DMS79 treated with DMSO at 0.1 percent for 48 hours (cell line): ENCODE measurements around the gene EEIG1.

Experiments used
- DNase-seq: peaks from one replicate; lab custom pipeline; 2025; lab: John Stamatoyannopoulos, UW

EEIG1 gene

DNA sequence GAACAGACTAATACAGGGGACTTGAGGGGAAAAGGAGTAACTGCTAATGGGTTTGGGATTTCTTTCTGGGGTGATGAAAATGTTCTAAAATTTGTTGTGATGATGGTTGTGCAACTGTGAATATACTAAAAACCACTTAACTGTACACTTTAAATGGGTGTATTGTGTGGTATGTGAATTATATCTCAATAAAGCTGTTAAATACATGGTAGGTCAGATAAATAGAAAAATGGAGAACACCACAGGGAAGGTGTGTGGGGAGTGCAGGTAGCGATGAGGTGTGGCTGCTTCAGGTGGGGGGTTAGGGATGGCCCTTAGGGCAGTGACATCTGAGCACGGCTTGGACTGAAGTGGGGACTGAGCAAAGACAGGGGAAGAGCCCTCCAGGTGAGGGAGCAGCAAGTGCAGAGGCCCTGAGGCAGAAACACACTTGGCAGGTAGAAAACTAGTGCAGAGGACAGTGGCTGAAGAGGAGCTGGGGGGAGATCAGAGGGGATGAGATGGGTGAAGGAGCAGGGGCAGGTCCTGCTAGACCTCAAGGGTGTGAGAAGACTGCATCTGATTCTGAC lies 20.9 kb downstream of the EEIG1 start:
- DNase-seq: no peak

DNA sequence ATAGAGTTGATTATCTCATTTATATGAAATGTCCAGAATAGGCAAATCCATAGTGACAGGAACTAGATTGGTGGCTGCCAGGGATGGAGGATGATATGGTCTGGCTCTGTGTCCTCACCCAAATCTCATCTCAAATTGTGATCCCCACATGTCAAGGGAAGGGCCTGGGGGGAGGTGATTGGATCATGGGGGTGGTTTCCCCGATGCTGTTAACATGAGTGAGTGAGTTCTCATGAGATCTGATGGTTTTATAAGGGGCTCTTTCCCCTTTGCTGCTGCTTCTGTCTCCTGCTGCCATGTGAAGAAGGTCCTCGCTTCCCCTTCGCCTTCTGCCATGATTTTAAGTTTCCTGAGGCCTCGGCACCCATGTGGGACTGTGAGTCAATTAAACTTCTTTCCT lies 21.4 kb downstream of the EEIG1 start:
- no peak for DNase-seq

DNA sequence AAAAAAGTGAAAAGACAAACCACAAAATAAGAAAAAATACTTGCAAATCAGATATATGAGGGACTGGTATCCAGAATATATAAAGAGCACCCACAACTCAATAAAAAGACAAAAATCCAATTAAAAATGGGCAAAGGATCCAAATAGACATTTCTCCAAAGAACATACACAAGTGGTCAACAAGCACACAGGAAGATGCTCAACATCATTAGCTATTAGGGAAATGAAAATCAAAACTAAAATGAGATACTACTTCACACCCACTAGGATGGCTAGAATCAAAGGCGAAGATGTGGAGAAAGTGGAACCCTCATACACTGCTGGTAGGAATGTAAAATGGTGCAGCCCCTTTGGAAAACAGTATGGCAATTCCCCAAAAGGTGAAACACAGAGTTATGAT lies 22.1 kb downstream of the EEIG1 start:
- no peak for DNase-seq

DNA sequence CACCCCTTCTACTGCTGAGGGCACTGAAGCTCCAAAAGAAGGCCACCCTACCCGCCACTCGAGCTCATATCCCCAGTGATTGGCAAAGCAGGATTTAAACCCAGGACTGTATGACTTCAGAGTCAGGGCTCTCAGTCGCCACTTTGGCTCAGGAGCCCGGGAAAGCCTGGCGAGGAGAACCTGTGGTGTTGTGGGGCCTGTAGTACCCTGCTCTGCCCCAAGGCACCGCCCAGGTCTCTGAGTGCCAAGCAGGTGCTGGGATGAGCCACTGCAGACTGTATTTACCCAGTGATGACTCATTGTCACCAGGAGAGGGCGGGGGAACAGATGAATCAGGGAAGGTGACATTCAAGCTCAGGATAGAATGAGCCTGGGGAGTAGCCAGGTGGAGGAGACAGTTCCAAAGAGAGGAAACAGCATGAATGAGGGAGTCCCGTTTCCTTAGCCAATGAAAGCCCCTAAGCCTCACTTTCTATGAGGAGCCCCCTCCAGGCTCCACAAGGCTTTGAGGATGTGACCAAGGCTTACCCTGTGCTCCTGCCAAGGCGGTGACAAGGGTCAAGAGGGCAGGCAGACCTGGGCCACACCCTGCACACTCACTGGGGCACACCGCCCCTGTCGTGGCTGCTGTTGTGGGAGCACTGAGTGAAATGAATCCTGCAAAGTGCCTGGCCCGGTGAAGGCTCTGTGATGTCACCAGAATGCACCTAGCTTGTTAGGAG lies 25.3 kb downstream of the EEIG1 start:
- peak; percentile 96 for DNase-seq

DNA sequence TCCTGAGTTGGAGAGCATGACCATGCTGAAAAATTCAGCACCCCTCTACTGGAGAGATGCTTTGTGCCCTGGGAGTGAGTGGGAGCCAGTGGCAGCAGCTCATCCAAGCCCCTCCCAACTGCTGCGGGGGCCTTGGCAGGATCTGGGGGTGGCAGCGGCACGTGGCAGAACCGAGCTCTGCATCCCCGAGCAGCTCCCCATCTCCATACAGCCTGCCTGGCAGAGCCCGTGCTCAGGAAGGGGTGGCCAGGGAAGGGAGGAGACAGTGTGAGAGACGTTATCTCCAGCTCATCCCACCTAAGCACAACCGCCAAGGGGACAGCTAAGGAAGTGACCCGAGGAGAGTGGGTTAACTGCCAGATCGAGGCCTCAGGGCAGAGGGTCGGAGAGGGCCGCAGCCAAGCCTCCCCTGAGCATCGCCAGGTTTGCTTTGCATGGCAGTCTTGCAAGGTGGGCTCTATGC lies 25.9 kb downstream of the EEIG1 start:
- no peak for DNase-seq

DNA sequence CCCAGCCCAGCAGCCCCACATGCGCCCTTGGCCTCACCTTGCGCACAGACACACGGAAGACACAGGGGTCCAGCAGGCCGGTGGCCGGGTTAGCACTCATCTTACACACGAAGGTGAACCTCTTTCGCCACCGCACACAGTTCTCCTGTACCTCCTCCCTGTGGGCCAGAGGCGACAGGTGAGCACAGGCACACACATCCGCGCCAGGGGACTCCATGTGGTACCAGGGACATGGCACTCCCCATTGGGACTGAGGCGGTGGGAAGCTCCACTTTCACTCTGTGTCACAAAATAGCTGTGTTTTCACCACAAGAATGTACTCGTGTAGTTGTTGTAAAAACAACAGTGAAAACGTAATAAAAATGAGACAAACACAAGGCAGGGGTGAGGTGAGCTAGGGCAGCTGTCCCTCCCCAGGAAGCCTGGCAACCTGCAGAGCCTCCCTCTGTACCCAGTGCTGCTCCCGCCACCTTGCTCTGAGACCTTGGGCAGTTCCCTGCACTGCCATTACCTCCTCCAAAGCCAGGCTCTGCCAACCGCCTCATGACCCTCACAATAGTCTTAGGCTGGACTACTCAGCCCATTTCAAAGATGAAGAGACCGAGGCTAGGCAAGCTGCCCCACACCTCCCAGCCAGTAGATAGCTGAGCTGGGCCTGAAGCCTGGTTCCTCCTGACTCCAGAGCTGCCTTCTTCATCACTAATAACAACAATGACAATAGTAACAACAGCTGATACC lies 26.9 kb downstream of the EEIG1 start:
- DNase-seq: no peak

DNA sequence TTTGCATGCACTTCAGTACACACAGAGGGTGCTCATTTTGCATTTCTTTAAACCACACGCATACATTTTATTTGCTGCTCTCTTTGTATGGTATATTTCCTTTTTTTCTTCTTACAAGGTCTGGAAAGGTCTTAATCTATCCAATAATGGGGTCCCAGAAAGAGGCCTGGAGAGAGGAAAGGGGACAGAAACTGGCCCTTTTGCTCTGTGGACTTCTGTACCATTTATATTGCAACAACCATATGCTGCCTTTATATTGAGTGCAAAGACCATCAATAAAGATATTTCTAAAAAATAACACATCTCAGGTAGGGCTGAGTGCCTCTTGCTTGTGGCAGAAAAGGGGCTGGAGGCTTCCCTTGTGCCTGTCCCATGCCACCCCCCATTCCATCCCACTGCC lies 27.6 kb downstream of the EEIG1 start:
- no peak for DNase-seq

DNA sequence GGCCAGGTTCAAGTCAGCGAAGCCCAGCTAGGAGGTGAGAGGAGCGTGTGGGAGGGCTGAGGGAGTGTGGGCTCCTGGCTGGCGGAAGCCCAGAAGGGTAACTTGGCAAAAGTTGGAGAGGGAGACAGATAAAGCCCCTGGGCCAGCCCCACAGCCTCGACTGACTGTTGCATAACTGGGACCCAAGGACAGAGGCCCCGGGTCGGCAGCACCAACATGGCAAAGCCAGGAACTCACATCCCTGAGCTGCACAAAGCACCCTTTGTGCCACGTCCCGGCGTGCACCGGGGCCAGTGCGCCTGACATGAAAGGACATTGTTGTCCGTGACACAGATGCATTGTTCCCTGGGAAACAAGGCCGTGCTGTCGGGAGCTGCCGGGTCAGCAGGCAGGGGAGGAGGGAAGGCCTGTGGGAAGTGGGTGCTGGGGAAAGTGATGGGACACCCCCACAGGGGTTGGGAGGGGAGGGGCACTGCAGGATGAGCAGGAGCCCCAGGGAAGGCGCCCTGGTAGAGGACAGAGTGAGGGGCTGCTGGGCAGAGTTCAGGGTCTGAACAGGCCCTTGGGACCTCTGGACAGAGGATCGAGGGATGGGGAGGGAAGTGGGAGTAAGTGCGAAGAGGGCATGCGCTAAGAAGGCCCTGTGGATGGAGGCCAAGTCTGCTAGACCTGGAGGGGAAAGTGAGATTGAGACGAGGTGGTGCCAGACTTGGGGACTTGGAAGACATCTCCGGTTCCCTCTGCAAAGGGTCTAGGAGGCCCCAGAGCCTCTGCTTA lies 30.1 kb downstream of the EEIG1 start:
- DNase-seq: no peak

DNA sequence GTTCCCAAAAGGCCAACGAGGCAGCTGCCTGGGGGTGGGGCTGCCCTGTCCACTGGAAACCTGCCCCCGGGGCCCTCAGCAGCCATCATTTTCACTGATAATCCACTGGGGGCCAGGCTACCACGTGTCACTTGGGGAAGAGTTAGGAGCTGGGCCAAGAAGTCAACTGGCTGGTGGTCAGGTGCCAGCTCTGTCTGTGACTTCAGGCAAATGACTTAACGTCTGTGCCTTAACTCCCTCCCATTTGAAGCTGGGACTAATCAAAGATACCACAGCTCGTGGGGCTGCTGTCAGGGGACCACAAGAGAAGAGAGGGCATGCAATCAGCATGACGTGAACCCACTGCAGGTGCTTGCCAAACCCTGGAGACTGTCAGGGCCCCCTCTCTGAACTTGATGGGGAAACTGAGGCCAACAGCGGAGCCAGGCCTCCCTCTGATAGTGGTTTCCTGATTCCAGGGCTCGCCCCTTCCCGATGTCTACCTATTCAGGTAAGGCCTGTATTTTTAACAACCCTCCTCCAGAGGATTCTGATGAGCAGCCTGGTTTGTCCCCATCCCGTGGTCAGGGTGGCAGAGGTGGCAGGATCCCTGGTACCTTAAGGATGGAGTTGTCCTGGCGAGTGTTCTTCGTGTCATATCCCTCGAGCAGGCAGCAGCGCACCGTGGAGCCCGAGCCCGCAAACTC lies 30.8 kb downstream of the EEIG1 start:
- no peak for DNase-seq

DNA sequence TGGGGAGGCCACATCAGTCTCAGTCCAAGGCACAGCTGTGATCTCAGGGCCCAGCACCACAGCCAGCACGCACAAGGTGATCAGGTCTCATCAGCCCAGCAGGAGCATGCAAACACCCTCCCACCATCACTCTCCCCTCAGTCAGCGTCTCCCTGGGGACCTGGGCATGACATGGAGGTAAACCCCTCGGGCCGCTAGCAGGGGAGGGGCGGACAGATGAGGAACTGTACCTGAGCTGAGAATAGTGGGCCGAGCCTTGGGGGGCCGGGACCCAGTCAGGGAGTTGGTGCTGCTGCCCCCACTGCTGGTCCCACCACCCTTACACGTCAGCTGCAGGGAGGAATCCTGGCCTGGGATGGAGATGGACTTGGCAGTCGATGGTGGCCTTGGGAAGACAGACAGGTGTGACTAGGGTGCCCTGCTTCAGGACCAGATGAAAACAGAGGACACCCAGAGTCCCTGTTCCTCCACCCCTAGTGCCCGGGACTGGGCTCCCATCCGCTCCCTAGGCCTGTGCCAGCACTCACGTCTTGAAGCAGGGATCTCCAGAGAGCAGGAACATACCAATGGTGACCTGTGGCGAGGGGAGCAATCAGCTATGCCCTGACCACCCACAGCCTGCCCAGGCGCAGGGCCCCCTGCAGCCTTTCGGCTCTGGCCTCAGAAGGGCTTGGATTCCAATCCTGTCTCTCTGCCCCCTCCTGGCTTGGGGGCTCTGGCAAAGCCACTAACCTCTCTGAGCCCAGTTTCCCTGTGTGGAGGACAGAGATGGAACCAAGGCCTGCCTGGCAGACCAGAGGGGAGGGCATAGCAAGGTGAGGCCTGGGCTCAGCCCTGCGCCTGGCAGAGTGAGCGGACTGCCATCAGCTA lies 32.7 kb downstream of the EEIG1 start:
- DNase-seq: no peak

DNA sequence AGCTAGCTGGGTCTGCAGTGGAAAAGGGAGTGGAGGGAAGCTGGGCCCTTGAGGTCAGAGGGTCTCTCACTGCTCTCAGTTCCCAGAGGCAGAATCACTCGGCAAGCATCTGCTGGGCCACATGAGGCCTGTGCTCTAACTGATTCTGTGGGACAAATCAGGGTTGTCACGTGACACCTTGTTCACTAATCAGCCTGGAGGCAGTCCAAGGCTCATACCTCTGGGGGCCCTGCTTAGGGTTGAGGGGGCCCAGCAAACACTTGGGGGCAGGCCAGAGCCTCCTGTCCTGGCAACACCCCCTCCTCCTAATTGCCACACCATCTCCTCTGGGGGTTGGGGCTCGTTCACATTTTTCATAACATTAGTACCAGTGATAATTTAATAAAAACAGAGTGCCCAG lies 34.1 kb downstream of the EEIG1 start:
- no peak for DNase-seq

DNA sequence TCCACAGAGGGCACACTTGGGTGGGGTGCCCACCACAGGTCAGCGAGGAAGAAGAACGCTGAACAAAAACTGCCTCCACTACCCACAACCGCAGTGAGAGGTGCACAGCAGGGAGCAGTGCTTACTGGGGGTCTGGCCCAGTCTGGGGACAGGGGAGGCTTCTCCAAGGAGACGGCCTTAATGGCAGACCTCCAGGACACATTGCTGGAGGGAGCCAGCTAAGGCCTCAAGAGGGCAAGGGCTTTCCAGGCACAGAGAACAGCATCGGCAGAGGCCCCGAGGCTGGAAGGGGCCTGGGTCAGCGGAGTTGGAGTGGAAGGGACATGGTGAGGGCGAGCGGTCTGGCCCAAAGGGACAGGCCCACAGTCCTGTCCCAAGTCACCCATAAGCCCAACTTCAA lies 34.8 kb downstream of the EEIG1 start:
- no peak for DNase-seq

DNA sequence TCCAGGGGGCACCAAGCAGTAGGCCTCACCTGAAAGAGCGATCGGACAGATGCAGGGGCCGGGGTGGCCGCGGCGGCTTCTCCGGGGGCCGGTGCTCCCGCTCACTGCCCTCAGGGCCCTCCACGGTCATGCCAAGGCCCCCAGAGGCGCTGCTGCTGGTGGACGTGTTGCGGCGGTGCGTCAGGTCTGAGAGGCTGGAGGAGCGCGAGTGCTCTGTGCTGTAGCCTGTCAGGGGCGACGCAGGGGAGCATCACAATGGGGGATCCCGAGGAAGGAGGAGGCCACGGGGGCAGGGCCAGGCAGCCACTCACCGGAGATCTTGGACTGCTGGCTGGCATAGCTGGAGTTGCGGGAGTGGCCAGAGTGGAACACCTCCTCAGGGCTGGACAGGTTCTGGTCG lies 35.5 kb downstream of the EEIG1 start:
- DNase-seq: no peak

DNA sequence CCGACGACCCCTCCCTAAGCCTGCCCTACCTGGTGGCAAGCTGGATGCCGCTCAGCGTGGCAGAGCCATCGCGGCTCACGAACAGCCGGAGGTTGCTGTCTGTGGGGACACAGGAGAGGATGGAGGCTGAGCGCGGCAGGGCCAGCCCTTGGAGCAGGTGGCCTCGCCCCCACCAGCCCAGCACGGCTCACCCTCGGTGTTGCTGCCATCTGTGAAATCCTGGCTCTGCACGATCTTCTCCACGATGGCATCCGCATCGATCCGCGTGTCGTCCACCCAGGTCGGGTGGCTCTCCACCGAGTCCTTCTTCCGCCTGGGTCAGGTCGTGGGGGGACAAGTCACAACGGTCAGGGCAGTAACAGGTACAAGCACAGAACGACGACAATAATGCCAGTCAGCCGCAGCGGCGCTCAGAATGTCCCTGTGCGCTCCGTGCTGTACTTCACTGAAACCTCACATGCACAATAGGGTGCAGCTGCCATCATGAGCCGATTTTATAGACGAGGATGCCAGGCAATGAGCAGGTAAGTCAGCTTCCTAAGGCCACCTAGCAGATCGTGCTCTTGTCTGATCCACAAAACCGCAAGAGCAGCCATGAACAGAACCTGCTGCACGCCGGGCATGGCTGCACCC lies 36.1 kb downstream of the EEIG1 start:
- DNase-seq: no peak

DNA sequence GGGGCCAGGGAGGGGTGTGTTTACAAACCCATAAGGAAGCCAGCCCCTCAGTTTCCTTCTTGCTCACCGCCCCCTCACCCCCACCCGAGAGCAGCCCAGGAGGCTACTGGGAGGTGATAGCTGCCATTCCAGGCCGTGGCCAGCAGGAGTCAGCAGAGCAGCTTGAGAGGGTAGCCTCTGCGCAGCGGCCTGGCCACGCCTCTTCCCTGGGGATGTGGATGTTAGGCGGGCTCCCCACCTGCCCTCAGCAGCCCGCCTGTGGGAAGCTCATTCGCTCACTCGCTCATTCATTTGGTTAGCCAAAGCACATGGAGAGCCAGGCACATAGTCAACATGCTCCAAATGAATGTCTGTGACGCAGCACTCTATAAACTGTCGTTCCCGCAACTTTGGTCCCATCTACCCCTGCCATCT lies 37.1 kb downstream of the EEIG1 start:
- DNase-seq: no peak

DNA sequence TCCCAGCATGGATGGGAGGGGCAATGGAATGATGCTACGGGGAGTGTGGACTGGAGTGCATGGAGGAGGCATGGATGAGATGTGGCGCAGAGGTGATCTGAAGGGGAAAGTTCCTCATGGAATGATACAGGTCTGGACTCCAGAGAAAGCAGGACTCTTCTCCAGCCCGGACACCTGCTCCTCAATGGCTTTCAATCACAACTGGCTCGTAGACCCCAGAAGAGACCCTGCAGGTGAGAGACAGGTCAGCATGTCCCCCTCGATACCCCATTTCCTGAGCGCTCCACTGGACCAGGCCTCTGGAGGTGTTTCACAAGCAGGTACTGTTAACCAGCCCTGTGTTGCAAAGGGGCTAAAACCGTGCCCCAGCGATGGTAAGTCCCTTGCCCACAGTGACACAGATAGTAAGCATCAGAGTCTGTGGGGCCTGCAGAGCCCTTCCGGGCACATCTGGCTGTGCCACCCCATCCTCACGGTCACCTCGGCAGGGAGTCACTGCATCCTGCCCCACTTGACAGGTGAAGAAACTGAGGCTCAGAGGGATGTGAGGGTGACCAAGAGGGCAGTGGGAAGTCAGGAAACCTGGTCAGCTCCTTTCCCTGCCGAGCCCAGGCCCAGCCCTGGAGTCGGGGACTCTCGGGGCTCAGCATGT lies 37.7 kb downstream of the EEIG1 start:
- no peak for DNase-seq

DNA sequence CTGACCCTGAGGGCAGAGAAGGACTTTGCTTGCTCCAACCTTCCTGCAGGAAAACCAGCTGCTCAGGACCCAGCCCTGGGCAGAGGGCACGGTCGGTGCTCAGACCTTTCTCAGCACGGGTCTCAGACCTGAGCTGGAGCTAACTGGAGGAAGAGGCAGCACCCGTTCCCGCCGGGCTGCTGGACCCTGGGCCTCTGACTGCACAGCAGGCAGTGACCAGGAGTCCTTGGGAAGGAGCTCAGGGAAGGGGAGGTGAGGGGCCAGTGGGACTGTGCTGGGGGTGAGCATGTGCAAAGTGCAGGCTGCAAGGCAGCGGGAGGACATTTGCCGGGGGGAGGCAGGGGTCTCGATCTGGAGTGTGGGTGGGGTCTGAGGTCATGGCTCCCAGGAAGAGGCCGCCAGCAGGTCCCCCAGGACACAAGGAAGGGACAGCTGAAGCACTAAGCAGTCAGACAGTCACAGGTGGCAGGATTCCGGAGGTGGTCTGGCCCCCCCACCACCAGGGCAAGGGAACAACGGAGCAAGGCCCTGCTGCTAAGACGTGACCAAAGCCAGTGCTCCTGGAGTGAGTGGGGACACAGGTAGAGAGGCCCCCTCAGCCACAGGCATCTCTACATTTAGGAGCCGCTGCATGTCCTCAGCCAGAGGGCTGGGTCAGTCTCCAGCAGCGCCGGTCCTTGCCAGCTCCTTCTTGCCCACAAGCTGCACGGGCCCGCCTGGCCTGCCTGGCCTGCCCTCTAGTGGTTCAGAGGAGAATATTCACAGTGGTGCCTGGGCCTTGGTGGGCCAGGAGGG lies 38.4 kb downstream of the EEIG1 start:
- DNase-seq: peak; percentile 55

DNA sequence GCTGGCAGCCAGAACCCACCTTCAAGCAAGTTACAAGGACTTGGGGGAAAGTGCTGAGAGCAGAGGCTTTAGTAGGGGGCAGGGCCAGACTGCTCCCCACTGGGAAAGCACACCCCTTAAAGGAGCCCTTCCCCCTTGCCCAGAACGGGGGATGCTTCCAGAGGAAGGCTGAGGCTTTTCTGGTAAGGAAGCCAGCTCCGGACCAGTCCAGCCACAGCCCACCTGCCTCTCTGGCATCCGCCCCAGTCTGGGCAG lies 38.9 kb downstream of the EEIG1 start:
- DNase-seq: no peak
